K562 (cell line): ENCODE measurements around the gene ERCC2.

Experiments used
- CREB3 ChIP-seq: fragments of 450-650 bp; conservative IDR thresholded peaks from 2 replicates; pipeline ENCODE4 v1.6.1; 2016; ENCODE audit warnings: missing genetic modification characterization, low read depth, mild to moderate bottlenecking, missing compliant biosample characterization, moderate library complexity
- CTCF ChIP-seq, 3 experiments: IDR thresholded peaks in 2 of 3; conservative IDR thresholded peaks in 1 of 3; 2 replicates each; pipeline ENCODE4 v1.5.1; 2011 to 2012; ENCODE audit warnings: low read length in 3 of 3, mild to moderate bottlenecking in 3 of 3, control low read depth in 2 of 3, improper control_type of control experiment in 1 of 3, inconsistent platforms in 1 of 3, low read depth in 1 of 3, mixed read lengths in 1 of 3, moderate library complexity in 1 of 3; ENCODE audit not compliant: insufficient read depth in 2 of 3
- EZH2 ChIP-seq: IDR thresholded peaks from 2 replicates; pipeline ENCODE4 v1.6.1; 2012; ENCODE audit warnings: low read depth, mild to moderate bottlenecking, inconsistent platforms, low read length, borderline replicate concordance
- FOXO4 ChIP-seq: fragments of 450-650 bp; formaldehyde crosslinking; IDR thresholded peaks from 2 replicates; pipeline ENCODE4 v1.4.0; 2020; ENCODE audit warnings: mild to moderate bottlenecking, moderate library complexity
- KLF1 ChIP-seq: fragments of 450-650 bp; IDR thresholded peaks from 2 replicates; pipeline ENCODE4 v1.6.1; 2016; ENCODE audit warnings: missing genetic modification characterization, missing compliant biosample characterization
- NCOA4 ChIP-seq: fragments of 450-650 bp; IDR thresholded peaks from 2 replicates; pipeline ENCODE4 v1.6.1; 2018; ENCODE audit warnings: mild to moderate bottlenecking; ENCODE audit not compliant: partially characterized antibody
- NRF1 ChIP-seq, 2 experiments: fragments of 450-650 bp; IDR thresholded peaks in 1 of 2; conservative IDR thresholded peaks in 1 of 2; 2 replicates each; pipeline ENCODE4 v1.6.1; 2014; ENCODE audit warnings: mild to moderate bottlenecking in 2 of 2
- TAF1 ChIP-seq: IDR thresholded peaks from 2 replicates; pipeline ENCODE4 v1.6.1; 2011; ENCODE audit warnings: mild to moderate bottlenecking, low read length, moderate library complexity; ENCODE audit not compliant: insufficient read depth, control insufficient read depth, severe bottlenecking; ENCODE audit errors: extremely low read depth
- TCF7 ChIP-seq: sonication (generic); IDR thresholded peaks from 2 replicates; pipeline ENCODE4 v1.6.1; 2016; ENCODE audit warnings: antibody characterized with exemption, borderline replicate concordance
- ZNF277 ChIP-seq: fragments of 250-450 bp; sonication (Bioruptor Pico); IDR thresholded peaks from 2 replicates; pipeline ENCODE4 v1.8.0; 2022; ENCODE audit warnings: inconsistent platforms, mild to moderate bottlenecking, moderate library complexity, borderline replicate concordance
- ZNF444 ChIP-seq: fragments of 250-450 bp; sonication (Bioruptor Pico); IDR thresholded peaks from 2 replicates; pipeline ENCODE4 v1.4.0; 2020; ENCODE audit warnings: mild to moderate bottlenecking, moderate library complexity

- no peak for TF ChIP-seq ZNF277 (CRISPR knock-in tag)
- TF ChIP-seq NCOA4 = no peak
- no peak for TF ChIP-seq FOXO4
- no peak for TF ChIP-seq KLF1
- no peak for TF ChIP-seq EZH2
- TF ChIP-seq NRF1 (conservative IDR thresholded peaks at IDR 0.05 in 1 of 2, IDR thresholded peaks at IDR 0.05 in 1 of 2) = no peak
- TF ChIP-seq TAF1 = no peak
- TF ChIP-seq CTCF (IDR thresholded peaks at IDR 0.05 in 2 of 3, conservative IDR thresholded peaks at IDR 0.05 in 1 of 3; ENCODE audit: insufficient read depth in 2 of 3, low read depth in 1 of 3, low read length in 3 of 3) = no peak
- no peak for TF ChIP-seq TCF7
- no peak for TF ChIP-seq CREB3 (tag)
- TF ChIP-seq ZNF444 (CRISPR knock-in tag) = no peak
These were observed 27.5 kb downstream of the ERCC2 start for GRCh38 chr19:45342911-45343310.
